ENCODE data around the gene ESYT1. TPM values are rescaled to one million over a fixed set of nuclear protein-coding genes. Genes with fewer than 3 reads are reported as not detected.

ESYT1 gene
- total and polyA plus RNA-seq, 11 donors, result 17.0 to 81.1 (median 43.4) TPM

GRCh38 chr12:56104815-56105608 is 23.1 kb upstream of the ESYT1 start:
- TF ChIP-seq CTCF (IDR thresholded peaks at IDR 0.05) (no peak), POLR2A (IDR thresholded peaks at IDR 0.05) (no peak)
- peak overlapping the region; percentile 5 to 92 (median 84) for H3K27ac ChIP-seq
- peak overlapping the region; percentile 45 to 93 (median 84) for H3K4me3 ChIP-seq
- no peaks in the 10 kb centered on the region for H3K9me3 ChIP-seq
- H3K27me3 ChIP-seq, result no peaks in the 10 kb centered on the region
- peaks cover 3 to 41% (median 36%) of the 10 kb centered on the region in 9 donors for H3K36me3 ChIP-seq
- H3K4me1 ChIP-seq, result peaks cover 0 to 37% (median 22%) of the 10 kb centered on the region in 12 donors
- DNase-seq, result peak in 1 of 5 donors; percentile 45
- peak; percentile 2 to 34 (median 26) for ATAC-seq
- intact Hi-C loops (cut with DNase I), result loop anchor here in 6 of 10 donors (1.0 to 10.0 kb wide), 7 partner anchors 11 to 370 kb away; partner anchors contain the start of genes RPL41 (in 1 of the 6) and RPS26 (in 1 of the 6)
- WGBS, 4 donors, result 1% methylated on average over 19 to 40 of the region's 40 CpGs

- intact Hi-C loops (cut with DNase I), result loop anchor here in 2 of 10 donors (10.0 kb wide), 2 partner anchors 101 to 371 kb away; no protein-coding TSS in a partner anchor
- Histone ChIP-seq H3K9me3 (no peaks in the 10 kb centered on the region), H3K36me3 (peaks cover 3 to 46% (median 41%) of the 10 kb centered on the region in 9 donors), H3K4me1 (peaks cover 0 to 37% (median 22%) of the 10 kb centered on the region in 12 donors), H3K27me3 (no peaks in the 10 kb centered on the region), H3K4me3 (peak overlapping the region in 11 of 12 donors; percentile 51 to 93 (median 85)), H3K27ac (peak overlapping the region in 3 of 12 donors; percentile 84 to 92 (median 84))
- TF ChIP-seq CTCF (IDR thresholded peaks at IDR 0.05), result no peak
- no peak for TF ChIP-seq POLR2A (IDR thresholded peaks at IDR 0.05)
- ATAC-seq (no peak), DNase-seq (no peak)
- 34 to 44% (median 36%) methylated on average over 2 of the region's 2 CpGs for WGBS, 4 donors
These were observed 22.5 kb upstream of the ESYT1 start for GRCh38 chr12:56105609-56105902.

GRCh38 chr12:56107242-56107641 is 20.8 kb upstream of the ESYT1 start:
- Histone ChIP-seq H3K36me3 (peaks cover 3 to 63% (median 57%) of the 10 kb centered on the region in 9 donors), H3K27ac (no peak overlapping the region), H3K4me1 (peaks cover 0 to 35% (median 22%) of the 10 kb centered on the region in 12 donors), H3K4me3 (no peak overlapping the region), H3K9me3 (no peaks in the 10 kb centered on the region), H3K27me3 (no peaks in the 10 kb centered on the region)
- no peak for TF ChIP-seq CTCF (IDR thresholded peaks at IDR 0.05)
- TF ChIP-seq POLR2A (IDR thresholded peaks at IDR 0.05), result no peak
- no peak for DNase-seq
- ATAC-seq, result no peak
- intact Hi-C loops (cut with DNase I), result loop anchor here in 2 of 10 donors (10.0 kb wide), 2 partner anchors 102 to 372 kb away; no protein-coding TSS in a partner anchor
- 88 to 95% (median 93%) methylated on average over 3 of the region's 3 CpGs for WGBS, 4 donors

GRCh38 chr12:56110571-56110970 is 17.5 kb upstream of the ESYT1 start:
- Histone ChIP-seq H3K36me3 (peaks cover 3 to 85% (median 74%) of the 10 kb centered on the region in 9 donors), H3K27me3 (no peaks in the 10 kb centered on the region), H3K27ac (no peak overlapping the region), H3K4me1 (peaks cover 0 to 22% (median 11%) of the 10 kb centered on the region in 12 donors), H3K9me3 (no peaks in the 10 kb centered on the region), H3K4me3 (no peak overlapping the region)
- DNase-seq (no peak), ATAC-seq (no peak)
- 87 to 97% (median 92%) methylated on average over 5 of the region's 5 CpGs for WGBS, 4 donors
- TF ChIP-seq POLR2A (IDR thresholded peaks at IDR 0.05) (no peak), CTCF (IDR thresholded peaks at IDR 0.05) (no peak)
- intact Hi-C loops (cut with DNase I), result loop anchor here in 2 of 10 donors (5.0 to 10.0 kb wide), 2 partner anchors 66 to 373 kb away; partner anchors contain the start of gene RPS26 (in 1 of the 2)

Measured in heart left ventricle (tissue), 16 donors.